SH-SY5Y (cell line): ENCODE measurements around the gene SLC9B1.

Experiments used
- GATA2 ChIP-seq: IDR thresholded peaks from 2 replicates; pipeline ENCODE4 v1.6.1; 2011; ENCODE audit warnings: mild to moderate bottlenecking, low read depth, low read length
- GATA3 ChIP-seq: IDR thresholded peaks from 2 replicates; pipeline ENCODE4 v1.6.1; 2011; ENCODE audit warnings: low read depth, mild to moderate bottlenecking, low read length, moderate library complexity

DNA sequence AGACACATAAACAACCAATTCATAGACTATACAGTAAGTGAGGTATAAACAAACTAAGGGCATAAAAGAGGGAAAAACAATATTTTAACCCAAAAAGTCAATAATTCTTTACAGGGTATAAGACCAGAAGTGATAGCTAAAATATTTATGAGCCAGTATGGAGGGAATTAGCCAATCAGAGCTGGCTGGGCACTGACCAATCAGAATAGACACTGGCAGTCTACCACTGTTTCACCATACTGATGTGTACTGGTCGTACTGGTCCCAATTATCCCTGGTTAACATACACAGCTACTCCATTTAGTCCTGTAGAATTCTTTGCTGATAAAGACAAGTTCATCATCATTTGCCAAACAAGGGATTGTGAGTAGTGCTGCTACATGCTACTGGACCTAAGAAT, 9.8 kb upstream of the SLC9B1 start:
- TF ChIP-seq GATA3 (no peak), GATA2 (no peak)
